ENCODE data around the gene CFAP107.
"Not testable (repeated sequence)": the region's sequence is repeated elsewhere in the genome, so short reads cannot be mapped to it uniquely, and the experiment has no call there.

CFAP107 gene

DNA sequence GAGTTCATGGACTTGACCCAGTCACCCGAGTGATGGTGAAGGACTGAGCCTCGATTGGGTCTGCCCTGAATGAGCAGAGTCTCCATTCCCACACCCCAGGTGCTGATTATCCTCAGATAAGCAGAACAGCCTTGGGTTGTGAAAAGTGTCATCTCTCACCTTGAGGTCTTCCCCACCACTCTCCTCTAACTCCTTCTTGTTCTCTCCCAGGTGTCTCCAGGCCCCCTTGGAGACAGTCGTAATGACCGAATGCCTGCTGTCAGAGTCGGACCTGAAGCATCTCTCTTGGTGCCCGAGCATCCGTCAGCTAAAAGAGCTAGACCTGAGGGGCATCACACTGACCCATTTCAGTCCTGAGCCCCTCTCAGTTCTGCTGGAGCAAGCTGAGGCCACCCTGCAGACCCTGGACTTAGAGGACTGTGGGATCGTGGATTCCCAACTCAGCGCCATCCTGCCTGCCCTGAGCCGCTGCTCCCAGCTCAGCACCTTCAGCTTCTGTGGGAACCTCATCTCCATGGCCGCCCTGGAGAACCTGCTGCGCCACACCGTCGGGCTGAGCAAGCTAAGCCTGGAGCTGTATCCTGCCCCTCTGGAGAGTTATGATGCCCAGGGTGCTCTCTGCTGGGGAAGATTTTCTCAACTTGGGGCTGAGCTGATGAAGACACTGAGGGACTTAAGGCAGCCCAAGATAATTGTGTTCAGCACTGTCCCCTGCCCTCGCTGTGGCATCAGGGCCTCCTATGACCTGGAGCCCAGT, 31.0 kb downstream of the CFAP107 start:
- no peak for DNase-seq (ENCODE audit: low read depth in 3 of 3, low spot score in 1 of 3)

DNA sequence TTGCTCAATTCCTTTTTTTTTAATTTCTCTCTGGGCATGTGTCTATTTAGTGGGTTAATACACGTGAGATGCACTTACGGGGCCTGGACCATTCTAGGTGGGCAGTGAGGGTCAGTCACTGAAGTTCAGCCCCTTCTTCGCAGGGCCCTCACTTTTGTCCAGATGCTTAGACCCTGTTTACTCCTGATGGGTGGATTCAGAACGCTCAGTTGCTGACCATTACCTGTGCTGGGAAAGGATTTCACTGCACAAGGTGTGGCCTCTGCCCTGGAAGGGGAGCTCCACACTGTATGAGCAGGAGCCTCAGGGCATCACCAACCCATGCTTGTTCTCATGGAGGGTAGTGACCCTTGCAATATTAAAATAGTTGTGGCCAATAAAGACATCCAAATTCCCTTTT, 32.1 kb downstream of the CFAP107 start:
- DNase-seq (ENCODE audit: low read depth in 3 of 3, low spot score in 1 of 3) = no peak

DNA sequence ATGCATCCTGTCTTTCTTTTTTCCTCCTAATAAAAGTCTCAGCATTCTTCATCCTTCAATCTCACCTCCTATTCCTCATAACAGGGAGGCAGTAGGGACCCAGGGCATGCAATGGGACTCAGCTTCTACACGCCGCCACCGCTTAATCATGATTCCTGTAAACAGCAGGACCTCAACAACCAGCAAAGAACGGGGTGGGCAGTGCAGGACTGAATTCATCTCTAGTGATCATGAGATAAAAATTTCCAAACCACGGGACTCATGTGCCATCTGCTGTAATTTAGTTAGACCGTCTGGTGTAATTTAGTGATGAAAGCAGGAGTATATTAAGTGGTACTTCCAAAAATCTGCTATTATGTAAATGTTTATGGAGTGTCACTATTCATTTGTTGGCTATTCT, 32.9 kb downstream of the CFAP107 start:
- no peak for DNase-seq (ENCODE audit: low read depth in 3 of 3, low spot score in 1 of 3)

DNA sequence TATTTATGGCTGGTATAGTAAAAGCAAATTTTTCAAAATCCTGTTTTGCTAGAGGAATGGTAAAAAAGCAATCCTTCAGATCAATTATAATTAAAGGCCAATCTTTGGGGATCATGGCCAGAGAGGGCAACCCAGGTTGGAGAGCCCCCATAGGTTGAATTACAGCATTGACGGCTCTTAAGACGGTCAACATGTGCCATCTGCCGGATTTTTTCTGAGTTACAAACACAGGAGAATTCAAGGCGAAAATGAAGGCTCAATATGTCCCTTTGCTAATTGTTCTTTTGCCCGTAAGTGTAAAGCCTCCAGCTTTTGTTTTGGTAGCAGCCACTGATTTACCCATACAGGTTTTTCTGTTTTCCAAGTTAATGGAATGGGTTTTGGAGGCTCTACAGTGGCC, 35.5 kb downstream of the CFAP107 start:
- DNase-seq (ENCODE audit: low read depth in 3 of 3, low spot score in 1 of 3) = not testable (repeated sequence)

- DNase-seq (ENCODE audit: low read depth in 3 of 3, low spot score in 1 of 3) = not testable (repeated sequence)
Measured at GRCh38 chr1:12783783-12784182, 37.8 kb downstream of the CFAP107 start.

DNA sequence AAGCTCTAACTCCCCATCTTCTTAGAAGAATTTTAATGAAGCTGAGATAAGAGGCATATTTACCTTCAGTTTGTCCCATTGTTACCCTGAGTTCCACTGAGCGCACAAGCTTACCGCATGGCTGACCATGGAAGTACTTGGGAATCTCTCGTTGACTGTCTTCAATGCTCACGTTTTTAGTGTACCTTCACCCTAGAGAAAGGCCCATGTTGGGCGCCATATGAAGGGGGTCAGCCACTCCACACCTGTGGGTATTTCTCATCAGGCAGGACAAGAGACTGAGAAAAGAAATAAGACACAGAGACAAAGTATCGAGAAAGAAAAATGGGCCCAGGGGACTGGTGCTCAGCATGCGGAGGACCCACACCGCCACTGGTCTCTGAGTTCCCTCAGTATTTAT, 38.7 kb downstream of the CFAP107 start:
- not testable (repeated sequence) for DNase-seq (ENCODE audit: low read depth in 3 of 3, low spot score in 1 of 3)

DNA sequence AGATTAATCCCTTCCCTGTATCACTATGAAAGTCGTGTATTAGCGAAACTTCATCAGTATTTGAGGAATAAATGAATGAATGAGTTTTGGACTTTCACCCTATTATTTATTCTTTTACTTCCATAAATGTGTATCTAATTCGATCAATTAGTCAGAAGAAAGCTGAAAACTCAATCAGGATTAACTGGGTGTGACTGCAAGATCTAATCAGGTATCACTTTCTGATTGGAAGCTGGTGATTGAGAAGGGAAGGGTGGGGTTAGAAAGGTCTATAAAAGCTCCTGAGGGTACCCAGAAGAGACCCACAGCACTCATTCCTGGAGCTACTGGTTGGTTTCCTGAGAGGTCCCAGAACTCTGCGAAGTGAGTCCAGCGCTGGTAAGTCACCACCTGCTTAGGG, 45.1 kb downstream of the CFAP107 start, which contains the start of gene PRAMEF1:
Gene PRAMEF1, plus strand, starts transcription at position 301 of the 400 bp plus-strand sequence. CDS start 1,831 bp downstream, outside the sequence.
- DNase-seq (ENCODE audit: low read depth in 3 of 3, low spot score in 1 of 3) = not testable (repeated sequence)

DNA sequence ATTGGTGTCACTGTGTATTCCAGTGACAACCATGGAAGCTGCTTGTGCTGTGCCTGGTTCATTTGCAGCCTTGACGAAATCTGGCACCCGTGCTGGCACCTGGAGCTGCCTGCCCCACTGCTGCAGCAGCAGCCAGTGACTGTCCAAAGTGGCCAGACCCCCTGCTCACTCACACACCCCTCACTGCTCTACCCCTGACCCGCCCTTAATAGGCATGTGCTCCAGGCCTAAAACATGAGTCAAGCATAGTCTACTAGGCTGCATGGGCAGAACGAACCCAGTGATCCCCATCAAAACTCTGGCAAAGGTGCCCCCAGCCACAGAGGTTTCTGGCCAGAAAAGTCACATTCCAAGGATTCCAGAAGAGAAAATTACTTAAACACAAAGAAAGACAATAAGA, 52.9 kb downstream of the CFAP107 start:
- no peak for DNase-seq (ENCODE audit: low read depth in 3 of 3, low spot score in 1 of 3)

GRCh38 chr1:12799730-12800129, 53.7 kb downstream of the CFAP107 start:
- no peak for DNase-seq (ENCODE audit: low read depth in 3 of 3, low spot score in 1 of 3)

- no peak for DNase-seq (ENCODE audit: low read depth in 3 of 3, low spot score in 1 of 3)
Measured at GRCh38 chr1:12809933-12810332, 63.9 kb downstream of the CFAP107 start.

DNA sequence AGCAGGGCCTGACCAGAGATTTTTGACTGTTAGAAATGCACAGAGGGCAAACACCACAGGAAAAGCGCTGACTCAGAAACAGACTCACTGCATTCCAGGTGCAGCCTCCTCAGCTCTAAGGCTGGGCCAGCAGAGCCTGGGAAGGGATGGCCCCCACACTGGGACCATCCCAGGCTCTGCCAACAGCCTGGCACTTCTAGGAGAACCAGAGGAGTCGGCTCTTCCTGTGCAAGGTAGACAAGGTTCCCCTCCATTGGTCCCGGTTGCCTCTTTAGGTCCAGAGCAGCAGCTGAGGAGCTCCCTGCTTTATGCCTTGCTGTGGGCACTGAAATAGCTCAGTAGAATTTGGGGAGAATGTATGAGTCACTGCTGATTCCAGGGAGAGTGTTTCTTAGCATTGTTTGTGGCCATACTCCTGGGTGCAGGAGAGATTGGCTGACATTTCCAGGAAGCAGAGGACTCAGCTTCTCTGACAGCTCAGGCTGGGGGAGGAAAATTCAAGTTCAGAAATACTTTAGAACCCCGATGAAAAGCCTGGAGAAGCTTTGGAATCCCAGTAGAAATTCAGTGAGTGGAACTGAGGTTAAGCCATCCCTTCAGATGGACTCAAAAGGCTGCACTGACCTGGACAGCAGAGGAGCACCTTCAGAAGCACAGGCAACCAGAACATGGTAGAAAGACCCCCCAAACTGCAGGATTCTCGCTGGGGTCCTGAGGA, 64.8 kb downstream of the CFAP107 start:
- DNase-seq (ENCODE audit: low read depth in 3 of 3, low spot score in 1 of 3) = no peak

GRCh38 chr1:12811409-12811784, 65.4 kb downstream of the CFAP107 start:
- DNase-seq (ENCODE audit: low read depth in 3 of 3, low spot score in 1 of 3) = no peak

Measured in stimulated activated CD4-positive, alpha-beta T cell treated with anti-CD3 and anti-CD28 coated beads, TNF-alpha, amount 100 ng/mL, for 1 hour (primary cell).